22Rv1 (cell line): Measurements from ENCODE around the gene ASTN1.

Experiments
- ZFX ChIP-seq: fragments of 450-650 bp; IDR thresholded peaks from 2 replicates; pipeline ENCODE4 v1.6.1; 2017; ENCODE audit warnings: antibody characterized with exemption, borderline replicate concordance
- TF ChIP-seq, protein P1 (sequence below): fragments of 450-650 bp; IDR thresholded peaks from 2 replicates; pipeline ENCODE4 v1.5.1; 2017; ENCODE audit warnings: mild to moderate bottlenecking

DNA sequence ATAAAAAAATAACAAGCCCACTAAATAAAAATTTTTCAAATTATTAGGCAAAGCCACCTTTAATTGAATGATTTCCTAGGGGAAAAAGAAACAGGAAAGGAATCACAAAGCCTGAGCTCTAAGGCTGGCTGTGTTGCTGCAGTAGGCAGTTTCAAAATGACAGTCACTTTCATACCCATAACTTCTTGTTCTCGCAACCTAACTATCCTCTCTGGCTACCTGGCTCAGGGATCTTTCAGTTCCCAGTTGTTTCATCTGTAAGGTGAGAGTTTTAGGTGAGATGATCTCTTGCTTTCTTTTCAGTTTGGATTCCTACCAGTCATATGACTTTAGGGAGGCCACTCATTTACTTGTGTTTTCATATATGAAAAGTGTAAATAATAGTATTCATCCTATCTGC is 226.1 kb downstream of the ASTN1 start:
- TF ChIP-seq, protein P1, sequence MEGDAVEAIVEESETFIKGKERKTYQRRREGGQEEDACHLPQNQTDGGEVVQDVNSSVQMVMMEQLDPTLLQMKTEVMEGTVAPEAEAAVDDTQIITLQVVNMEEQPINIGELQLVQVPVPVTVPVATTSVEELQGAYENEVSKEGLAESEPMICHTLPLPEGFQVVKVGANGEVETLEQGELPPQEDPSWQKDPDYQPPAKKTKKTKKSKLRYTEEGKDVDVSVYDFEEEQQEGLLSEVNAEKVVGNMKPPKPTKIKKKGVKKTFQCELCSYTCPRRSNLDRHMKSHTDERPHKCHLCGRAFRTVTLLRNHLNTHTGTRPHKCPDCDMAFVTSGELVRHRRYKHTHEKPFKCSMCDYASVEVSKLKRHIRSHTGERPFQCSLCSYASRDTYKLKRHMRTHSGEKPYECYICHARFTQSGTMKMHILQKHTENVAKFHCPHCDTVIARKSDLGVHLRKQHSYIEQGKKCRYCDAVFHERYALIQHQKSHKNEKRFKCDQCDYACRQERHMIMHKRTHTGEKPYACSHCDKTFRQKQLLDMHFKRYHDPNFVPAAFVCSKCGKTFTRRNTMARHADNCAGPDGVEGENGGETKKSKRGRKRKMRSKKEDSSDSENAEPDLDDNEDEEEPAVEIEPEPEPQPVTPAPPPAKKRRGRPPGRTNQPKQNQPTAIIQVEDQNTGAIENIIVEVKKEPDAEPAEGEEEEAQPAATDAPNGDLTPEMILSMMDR, result no peak
- no peak for TF ChIP-seq ZFX
